ENCODE results near the gene GPAT3.

GPAT3 gene

DNA sequence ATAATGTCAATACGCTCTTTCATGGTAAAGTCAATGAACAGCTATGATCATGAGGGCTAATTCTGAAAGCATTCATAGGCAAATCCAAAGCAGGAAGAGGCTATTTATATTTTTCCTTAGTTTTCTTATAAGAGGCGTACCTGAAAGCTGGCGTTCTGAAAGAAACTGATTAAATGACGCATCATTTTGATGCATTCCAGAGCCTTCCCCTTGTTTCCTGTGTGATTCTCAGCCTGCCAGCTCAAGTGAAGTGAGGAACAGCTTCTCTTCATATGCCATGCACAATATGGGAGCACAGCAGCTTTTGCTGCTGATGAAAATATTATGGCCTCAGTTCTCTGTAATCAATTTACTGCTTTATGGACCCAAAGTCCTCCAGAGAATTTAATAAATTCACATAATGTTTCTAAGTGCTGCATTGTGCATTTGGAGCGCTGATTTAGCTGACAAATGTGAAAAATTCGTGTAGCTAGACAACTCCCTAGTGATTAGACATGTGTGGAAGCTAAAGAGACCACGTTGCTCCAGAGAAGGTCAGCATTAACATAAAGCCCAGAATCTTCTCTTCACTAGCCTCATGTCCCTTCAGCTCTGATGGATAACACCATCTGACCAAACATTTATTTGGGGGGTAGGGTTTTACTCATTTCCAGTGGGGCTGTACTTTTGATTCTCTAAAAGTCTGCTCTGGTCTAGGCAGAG lies 110.8 kb downstream of the GPAT3 start:
- no peak for DNase-seq

DNA sequence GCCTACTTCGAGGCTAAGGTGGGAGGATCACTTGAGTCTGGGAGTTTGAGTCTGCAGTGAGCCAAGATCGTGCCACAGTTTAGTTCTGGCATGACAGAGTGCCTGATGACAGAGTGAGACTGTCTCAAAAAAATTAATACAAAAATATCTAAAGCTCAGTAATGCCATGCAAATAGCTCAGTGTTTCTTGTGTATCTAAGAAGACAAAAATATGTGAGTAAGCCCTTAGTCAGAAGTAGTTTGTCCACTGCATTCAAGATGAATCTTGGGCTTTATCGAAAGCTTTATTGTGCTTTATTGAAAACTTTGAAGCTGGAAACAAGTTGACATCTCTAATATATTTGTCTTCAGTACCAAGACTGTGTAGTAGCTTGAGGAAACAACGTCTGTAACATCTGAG lies 115.9 kb downstream of the GPAT3 start:
- DNase-seq = no peak

All from central memory CD4-positive, alpha-beta T cell (primary cell).